DND-41 (cell line): Measurements from ENCODE around the gene AIF1.

Experiments used
- EZH2 ChIP-seq: IDR thresholded peaks from 3 replicates; pipeline ENCODE4 v1.6.1; 2012; ENCODE audit warnings: borderline replicate concordance, low read depth, mild to moderate bottlenecking, moderate library complexity, low read length, inconsistent platforms; ENCODE audit not compliant: severe bottlenecking
- TF ChIP-seq, protein P1 (sequence below): IDR thresholded peaks from 2 replicates; pipeline ENCODE4 v1.5.1; 2012; ENCODE audit warnings: borderline replicate concordance, low read length, moderate library complexity, mild to moderate bottlenecking; ENCODE audit not compliant: poor library complexity, severe bottlenecking; ENCODE audit errors: extremely low read depth

DNA sequence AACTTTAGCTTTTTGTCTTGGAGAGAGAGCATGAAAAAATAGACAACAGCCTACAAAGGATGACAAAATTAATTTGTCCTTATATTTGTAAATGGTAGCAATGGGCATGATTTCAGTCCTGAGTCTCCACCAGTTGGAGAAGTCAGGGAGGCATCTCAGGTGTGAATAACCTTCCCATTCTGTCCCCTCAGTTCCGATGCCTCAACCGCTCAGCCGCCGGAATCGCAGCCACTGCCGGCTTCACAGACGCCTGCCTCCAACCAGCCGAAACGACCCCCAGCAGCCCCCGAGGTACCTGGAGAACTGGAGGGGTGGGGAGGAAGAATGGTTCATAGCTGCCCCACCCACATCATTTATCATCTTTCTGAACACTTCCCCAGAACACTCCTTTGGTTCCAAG lies 9.0 kb downstream of the AIF1 start:
- TF ChIP-seq, protein P1, sequence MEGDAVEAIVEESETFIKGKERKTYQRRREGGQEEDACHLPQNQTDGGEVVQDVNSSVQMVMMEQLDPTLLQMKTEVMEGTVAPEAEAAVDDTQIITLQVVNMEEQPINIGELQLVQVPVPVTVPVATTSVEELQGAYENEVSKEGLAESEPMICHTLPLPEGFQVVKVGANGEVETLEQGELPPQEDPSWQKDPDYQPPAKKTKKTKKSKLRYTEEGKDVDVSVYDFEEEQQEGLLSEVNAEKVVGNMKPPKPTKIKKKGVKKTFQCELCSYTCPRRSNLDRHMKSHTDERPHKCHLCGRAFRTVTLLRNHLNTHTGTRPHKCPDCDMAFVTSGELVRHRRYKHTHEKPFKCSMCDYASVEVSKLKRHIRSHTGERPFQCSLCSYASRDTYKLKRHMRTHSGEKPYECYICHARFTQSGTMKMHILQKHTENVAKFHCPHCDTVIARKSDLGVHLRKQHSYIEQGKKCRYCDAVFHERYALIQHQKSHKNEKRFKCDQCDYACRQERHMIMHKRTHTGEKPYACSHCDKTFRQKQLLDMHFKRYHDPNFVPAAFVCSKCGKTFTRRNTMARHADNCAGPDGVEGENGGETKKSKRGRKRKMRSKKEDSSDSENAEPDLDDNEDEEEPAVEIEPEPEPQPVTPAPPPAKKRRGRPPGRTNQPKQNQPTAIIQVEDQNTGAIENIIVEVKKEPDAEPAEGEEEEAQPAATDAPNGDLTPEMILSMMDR, result no peak
- TF ChIP-seq EZH2, result no peak
